GM11168 (cell line): ENCODE results near the gene SKAP1.

Experiments used
- in situ Hi-C: fragments of 300-500 bp; cut with MboI; formaldehyde crosslinking; loops from one replicate; pipeline ENCODE4 v1.12.0; 2022; ENCODE audit warnings: low sequenced_read_pairs; ENCODE audit not compliant: unreplicated experiment

The SKAP1 gene

DNA sequence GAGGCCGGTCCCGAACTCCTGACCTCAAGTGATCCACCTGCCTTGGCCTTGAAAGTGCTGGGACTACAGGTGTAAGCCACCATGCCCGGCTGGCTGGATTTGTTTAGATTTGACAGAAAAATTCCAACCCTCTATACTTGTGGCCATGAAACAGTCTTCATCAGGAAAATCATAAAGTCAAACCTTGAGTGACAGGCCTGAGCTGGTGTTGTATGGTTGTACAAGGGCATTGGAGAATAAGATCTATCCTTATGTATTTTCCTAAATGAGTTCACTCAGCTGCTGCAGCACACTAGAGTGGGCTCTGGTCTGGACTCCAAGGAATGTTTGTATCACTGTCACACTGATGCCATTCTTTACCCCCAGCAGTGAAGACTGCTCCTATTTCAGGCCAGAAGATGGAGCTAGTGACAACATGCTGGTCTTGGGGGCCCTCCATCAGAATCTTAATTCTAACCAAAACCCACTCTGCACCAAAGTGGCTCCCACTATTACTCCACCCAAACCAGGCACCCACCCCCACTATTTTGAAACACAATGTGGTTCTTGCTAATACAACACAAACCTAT, 295.0 kb downstream of the SKAP1 start:
- in situ Hi-C loops = loop anchor here (10.0 kb wide), 1 partner anchor 50 kb away; no protein-coding TSS in a partner anchor

DNA sequence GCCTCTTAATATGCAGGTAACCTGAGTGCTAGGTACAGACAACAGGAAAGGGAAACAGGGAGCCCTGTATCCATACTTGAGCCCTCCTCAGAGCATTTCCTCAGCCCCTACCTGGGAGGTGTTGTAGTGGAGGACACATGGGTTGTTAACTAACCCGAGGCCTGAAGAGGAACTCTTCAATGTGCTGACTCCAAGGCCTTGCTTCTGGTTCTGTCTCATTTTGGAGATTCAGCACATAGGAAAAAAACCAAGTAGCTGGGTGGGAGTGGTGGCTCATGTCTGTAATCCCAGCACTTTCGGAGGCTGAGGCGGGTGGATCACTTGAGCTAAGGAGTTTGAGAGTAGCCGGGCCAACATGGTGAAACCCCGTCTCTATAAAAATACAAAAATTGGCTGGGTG, 297.6 kb downstream of the SKAP1 start:
- in situ Hi-C loops = loop anchor here (10.0 kb wide), 1 partner anchor 48 kb away; no protein-coding TSS in a partner anchor

DNA sequence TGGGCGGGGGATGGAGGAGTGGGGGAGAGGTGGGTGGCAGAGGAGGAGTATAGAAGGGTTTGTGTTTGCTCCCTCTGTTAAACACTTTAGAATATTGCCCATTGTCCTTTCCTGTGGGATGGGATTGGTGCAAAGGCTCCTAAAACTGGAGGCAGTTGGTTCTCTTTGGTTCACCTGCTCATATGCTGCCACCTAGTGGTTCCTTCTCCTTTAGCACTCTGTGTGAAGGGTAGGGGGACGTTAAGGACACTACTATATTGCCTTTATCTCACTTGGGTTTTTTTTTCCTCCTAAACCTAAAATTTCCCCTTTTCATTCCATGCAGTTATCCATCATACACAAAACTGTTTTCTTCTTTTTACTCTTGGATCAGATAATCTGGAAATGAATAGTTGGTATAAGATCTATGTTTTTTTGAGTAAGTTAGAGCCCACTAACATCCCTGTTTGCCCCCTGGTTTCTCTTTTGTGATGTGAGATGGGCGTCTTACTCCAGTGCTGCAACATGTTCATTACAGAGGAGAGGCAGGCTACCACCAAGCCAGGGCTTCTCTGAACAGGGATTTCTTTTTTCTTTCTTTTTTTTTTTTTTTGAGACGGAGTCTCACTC, 298.7 kb downstream of the SKAP1 start:
- in situ Hi-C loops = loop anchor here (10.0 kb wide), 1 partner anchor 47 kb away; no protein-coding TSS in a partner anchor

DNA sequence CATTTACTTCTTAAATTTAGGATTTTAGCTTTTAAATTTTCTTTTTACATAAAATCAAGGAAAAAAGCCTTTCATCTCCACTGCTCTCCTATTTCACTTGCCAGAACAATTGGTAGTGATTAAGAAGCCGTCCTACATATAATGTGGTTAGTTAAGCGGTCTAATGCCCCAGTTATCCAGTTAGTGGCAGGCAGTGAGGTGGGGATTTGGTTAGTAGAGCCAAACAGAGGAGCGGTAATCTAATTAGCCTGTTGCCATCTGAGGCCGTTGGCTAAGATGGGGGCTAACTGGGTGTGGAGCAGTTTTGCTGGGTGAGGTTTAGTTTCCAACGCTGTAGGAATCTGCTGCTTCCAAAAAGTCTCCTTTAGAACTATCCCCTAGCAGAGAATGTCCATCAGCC, 300.0 kb downstream of the SKAP1 start:
- in situ Hi-C loops = loop anchor here (10.0 kb wide), 1 partner anchor 45 kb away; no protein-coding TSS in a partner anchor

DNA sequence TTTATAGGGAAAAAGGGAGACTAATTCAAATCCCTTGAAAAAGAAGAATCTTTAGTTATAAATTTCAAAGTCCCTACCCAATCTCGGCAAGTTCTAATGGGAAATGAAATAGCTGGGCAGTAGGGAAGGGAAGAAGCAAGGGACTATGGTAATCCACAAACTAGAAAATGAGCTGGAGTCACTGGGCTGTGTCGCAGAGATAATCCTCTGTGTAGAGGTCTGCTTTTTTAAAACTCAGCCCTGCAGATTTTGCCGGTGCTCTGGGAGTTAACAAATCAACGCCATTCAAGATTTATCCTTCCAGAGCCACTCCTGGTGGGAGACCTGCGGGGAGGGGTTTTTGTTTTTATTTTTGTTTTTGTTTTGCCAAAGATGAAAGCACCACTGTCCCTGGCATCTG, 301.6 kb downstream of the SKAP1 start:
- in situ Hi-C loops = no loop called here

DNA sequence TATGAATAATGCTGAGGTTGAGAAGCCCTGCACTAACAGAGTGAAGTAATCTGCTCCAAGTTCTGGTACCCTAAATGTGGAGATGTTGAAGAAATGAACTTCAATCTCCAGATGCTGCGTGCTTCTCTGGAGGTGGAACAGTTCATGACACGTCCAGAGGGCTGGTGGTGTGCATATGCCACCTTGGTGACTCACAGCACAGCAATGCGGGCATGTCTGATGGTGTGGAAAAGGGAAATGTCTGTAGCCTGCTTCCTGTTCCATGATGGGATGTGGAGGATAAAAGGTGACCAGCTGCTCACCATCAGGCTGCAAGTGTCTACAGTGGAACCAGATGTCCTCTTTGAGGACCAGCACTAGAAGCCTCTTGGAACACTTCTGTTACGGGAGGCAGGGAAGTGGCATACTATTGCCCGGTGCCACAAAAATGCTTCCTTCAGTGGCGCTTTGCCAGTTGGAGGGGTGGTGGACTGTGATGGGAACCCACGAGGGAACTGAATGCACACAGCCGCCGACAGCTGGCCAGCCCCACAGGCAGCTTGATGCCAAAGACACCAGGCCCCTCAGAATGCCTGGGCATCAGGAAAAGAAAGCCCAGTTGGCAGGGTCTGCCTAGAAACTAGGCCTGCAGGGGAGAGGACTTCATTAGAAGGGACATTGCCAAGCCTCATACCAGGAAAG, 302.5 kb downstream of the SKAP1 start:
- in situ Hi-C loops = no loop called here

DNA sequence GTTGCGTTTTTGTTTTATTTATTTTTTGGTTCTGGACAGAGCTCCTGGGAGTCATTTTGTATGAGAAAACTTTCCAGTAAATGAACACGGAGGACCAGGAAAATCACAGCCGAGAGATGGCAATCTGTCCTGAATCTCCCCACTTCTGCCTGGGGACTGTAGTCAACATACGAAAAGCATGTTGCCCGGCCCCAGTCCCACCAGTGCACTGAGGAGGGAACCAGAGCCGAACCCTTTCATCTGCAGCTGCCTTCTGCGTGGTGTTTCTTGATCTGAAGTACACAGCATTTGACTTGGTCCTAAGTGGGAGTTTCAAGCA, 303.5 kb downstream of the SKAP1 start:
- in situ Hi-C loops = no loop called here

DNA sequence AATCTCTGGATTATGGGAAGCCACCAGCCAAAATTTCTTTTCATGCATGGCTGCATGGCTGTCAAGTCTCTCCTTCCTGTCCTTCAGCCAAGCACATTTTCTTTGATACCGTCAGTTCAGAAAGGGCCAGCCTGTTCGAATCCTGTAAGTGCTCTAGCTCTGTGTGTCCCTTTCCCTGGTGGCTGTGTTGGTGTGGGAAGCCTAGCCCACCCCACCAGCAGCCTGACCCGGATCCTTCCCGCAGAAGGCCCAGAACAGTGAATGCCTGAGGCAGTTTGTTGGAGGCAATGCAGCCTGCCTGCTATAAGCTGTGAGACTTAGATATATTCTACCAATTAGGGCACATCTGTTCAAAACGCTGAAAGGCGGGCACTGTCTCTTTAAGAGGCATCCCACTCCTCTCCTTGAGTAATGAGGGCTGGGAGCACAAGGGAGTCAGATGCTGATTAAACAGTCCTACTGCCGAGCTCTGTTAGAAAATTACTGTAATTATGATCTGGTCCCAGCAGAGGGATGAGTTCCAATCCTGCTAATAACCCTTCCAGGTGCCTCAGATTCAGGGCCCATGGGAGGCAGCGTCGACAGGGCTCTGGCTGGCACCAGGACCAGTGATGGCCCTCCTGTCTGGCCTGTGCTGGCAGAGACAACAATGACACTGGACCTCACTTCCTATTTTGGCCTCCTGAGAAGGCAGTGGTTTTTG, 304.0 kb downstream of the SKAP1 start:
- in situ Hi-C loops = no loop called here

DNA sequence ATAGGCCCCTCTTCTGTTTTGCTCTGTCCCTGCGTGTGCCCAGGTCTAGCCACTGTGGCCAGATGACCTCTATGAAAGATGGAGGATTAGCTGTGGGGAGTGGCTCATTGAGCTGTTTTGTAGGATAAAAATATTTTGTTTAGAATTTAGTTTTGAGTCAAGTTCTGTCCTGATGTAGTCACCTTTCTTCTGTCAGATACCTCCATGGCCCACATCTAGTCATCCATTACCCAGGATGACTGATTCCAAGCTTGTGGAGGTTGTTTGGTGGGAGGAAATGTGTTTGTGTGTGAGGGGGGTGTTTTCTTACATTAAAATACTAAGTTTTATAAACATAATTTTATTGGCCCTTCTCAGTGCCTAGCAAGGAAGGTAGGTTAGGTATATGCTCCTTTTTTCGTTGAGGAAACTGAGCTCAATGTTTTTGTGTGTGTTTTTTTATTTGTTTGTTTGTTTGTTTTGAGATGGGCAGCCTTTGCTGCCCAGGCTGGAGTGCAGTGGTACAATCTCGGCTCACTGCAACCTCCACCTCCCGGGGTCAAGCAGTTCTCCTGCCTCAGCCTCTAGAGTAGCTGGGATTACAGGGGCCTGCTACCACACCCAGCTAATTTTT, 306.1 kb downstream of the SKAP1 start:
- in situ Hi-C loops = no loop called here

DNA sequence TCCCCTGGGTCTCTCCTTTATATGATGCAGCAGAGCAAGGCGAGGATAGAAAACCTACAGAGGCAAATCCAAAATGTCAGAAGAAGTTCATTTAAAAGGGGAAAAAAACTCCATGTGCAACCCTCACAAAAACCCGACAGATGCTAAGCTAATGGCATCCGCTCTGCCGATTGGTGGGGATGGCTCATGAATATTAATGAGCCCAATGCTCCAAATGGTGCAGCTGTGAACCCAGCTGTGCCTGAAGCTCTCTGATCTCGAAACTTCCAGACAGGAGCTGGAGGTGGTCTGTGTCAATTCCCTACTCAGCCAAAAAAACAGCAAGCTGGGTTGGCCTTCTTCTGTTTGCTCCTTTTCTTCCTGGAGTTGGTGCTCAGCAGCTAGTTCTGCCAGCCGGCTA, 306.9 kb downstream of the SKAP1 start:
- in situ Hi-C loops = no loop called here

DNA sequence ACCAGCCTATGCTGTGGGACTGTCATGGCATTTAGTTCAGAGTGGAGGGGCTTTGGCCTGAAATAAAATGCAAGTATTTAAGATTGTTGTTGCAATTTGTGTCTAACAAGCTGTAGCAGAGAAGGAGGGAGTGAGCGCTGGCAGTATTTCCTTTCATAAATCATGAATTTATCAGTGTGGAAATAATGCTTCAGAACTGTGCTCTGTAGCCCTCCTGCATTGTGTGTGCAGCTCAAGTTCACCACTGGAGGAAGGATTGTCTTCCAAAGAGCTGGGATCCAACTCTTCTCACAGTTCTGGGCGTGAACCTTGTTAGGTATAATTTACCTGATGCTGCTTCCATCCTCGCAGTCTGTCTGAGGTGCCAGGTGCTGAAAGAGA, 307.4 kb downstream of the SKAP1 start:
- in situ Hi-C loops = no loop called here

DNA sequence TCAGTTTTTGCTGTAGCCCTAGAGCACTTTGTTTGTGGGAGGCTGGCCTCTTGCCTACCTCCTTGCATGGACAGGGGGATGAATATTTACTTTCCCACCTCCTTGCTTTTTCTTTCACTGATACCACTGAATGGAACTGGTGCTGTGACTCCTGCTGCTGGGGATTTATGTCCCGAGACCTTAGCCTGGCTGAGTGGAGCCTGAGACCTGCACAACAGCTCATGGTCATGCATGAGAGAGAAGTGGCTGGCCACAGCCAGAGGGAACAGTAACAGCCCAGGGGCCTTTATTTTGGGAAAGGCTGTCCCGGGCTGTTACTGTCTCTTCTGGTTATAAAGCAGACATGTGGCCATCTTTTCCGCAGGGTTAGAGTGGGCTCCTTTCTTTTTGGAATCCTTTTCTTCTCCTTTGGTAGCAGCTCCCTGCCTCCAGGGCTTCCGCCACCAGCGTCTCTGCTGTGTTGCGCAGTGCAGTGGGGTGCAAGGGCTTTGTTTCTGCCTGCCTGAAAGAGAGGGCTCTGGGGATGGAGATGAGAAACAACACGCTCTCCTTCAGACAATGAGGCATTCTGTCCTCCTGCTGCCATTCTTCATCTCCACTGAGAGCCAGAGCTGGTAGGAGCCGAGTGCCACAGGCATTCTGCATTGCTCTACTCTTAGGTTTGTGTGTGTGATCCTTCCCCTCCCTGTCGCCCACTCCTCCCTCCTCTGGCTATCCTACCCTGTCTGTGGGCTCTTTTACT, 307.9 kb downstream of the SKAP1 start:
- in situ Hi-C loops = no loop called here

DNA sequence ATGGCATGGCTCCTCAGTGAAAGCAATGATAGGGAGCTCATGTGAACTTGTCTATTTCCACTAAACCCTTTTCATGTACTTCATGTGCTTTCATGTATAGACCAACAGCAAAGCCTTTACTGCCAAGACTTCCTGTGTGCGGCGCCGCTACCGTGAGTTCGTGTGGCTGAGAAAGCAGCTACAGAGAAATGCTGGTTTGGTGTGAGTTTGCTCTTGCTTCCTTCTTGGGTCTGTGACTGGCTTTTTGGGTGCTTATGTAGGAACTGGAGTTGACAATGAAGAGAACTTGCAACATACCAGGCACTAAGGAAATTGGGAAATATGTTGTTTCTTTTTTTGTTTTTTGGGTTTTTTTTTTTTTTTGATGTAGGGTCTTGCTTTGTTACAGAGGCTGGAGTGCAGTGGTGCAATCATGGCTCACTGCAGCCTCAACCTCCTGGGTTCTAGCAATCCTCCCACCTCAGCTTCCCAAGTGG, 316.8 kb downstream of the SKAP1 start:
- in situ Hi-C loops = no loop called here

DNA sequence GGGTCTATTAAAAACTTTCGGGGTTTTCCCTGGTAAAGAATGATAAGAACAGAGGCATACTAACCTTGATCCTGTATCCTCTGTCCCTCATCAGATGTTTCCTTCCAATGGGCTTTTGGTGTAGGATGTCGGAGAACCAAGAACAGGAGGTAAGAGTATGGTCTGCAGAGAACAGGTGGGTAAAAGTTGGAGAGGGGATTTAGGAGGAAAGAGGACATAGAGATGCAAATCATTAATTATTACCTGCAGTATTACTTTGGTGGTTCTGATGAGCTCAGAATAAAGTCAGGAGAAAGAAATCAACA, 318.1 kb downstream of the SKAP1 start:
- in situ Hi-C loops = no loop called here

DNA sequence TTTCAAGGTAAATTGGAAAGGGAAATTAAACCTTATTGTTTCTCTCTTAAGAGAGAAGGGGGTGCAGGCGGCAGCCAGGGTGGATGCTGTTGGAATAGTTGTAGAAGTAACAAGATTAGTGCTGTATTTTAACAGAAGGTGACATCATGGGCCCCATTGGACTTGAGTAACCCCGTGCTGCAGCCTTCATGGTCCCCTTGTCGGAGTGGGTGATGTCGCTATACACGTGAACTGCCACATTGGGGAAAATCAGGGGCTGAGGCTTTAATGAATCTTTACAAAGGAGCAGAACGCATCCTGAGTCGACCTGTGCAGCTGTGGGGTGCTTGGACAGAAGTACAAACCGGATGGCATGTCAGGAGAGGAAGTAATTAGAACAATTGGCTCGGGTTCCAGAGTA, 319.3 kb downstream of the SKAP1 start:
- in situ Hi-C loops = no loop called here

DNA sequence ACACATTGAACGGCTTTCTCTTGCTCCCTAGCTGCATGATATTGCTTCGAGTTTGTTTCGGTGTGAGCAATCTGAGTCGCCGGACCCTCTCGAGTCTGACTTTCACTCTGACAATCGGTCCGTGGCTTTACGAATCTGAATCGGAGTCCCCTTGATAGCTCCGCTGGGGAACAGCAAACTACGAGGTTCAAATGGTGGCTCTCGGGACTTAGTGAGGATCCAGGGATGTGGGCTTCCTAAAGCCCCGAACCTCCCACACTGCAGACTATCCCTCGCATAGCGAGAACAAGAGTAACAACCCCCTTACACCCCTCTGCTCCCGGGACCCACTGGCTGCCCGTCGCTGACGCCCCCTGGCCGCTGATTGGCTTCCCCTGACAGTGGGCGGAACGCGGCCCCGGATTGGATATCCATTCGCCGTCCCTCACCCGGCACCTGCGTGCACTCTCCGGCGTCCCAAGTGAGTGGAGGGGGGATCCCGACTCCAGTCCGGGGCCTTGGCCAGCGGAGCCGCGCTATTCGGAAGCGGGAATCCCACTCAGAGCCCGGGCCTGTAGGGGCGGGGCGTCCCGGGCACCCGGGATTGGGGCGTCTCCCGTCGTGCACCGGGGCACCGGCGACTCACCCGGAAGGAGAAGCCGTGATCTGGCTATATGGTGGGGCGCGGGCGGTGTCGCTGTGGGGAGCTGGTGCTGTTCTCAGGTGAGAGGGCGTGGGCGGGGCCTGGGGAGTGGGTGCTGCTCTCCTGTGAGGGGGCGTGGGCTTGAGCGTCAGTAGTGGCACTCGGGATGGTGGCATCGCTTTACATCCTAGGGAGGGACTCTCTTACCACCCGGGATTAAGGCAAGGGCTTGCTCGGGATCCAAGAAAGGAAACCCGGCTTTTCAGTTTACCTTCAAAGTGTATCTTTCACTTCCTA, 322.6 kb downstream of the SKAP1 start, which contains the start of gene SNX11:
Gene SNX11 (plus strand): TSS at position 630 of the 919 bp plus-strand sequence. CDS start 4,278 bp downstream, outside the sequence.
- in situ Hi-C loops = no loop called here

DNA sequence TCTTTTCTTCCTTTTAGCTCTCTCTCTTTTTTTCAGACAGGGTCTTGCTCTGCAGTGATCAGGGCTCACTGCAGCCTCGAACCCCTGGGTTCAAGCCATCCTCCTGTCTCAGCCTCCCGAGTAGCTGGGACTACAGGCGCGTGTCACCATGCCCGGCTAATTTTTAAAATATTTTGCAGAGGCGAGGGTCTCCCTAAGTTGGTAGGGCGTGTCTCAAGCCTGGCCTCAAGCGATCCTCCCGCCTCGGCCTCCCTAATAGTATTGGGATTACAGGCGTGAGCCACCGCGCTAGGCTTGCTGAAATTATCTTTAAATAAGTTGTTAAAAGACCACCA, 323.2 kb downstream of the SKAP1 start:
- in situ Hi-C loops = no loop called here

DNA sequence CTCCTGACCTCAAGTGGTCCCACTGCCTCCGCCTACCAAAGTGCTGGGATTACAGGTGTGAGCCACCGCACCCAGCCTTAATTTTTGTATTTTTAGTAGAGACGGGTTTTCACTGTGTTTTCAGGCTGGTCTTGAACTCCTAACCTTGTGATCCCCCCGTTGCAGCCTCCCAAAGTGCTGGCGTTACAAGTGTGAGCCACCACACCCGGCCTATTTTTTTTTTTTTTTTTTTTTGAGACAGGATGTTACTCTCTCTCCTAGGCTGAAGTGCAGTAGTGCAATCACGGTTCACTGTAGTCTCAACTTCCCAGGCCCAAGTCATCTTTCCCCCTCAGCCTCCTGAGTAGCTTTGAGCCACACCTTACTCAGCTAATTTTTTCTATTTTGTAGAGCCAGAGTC, 325.6 kb downstream of the SKAP1 start:
- in situ Hi-C loops = no loop called here
